ENCODE results near the gene CNTN6. TPM values are rescaled to one million over a fixed set of nuclear protein-coding genes. Genes with fewer than 3 reads are reported as not detected.
A peak's percentile ranks its signal among the peaks of the same experiment; 100 is the strongest.

The CNTN6 gene
- total and polyA plus RNA-seq, 2 donors (not counting 1 experiment from before 2014, with no cell fraction given), result not detected

GRCh38 chr3:1439395-1439794, 346.6 kb downstream of the CNTN6 start:
- DNase-seq (no peak), ATAC-seq (ENCODE audit: low read depth) (no peak)
- Histone ChIP-seq H3K4me2 (replicated peaks; ENCODE audit: low read depth, low read length, poor library complexity, severe bottlenecking) (no peak overlapping the region), H3K79me2 (ENCODE audit: control insufficient read depth, insufficient read depth, low read length) (no peaks in the 10 kb centered on the region), H3K4me3 (ENCODE audit: control extremely low read depth in 1 of 5, extremely low read depth in 1 of 5, insufficient read depth in 1 of 5, low read depth in 2 of 5, low read length in 4 of 5) (no peak overlapping the region), H3K4me1 (ENCODE audit: control insufficient read depth in 2 of 2, insufficient read depth in 2 of 2, low read length in 2 of 2) (peaks cover 0 to 6% of the 10 kb centered on the region in 2 donors), H3K27me3 (replicated peaks in 1 of 4; ENCODE audit: control extremely low read depth in 1 of 4, control insufficient read depth in 3 of 4, insufficient read depth in 4 of 4, low read length in 3 of 4) (no peaks in the 10 kb centered on the region), H2AFZ (ENCODE audit: insufficient read depth, low read depth, low read length, poor library complexity, severe bottlenecking) (no peak overlapping the region), H4K20me1 (ENCODE audit: control insufficient read depth, insufficient read depth, low read length, poor library complexity, severe bottlenecking) (no peaks in the 10 kb centered on the region), H3K36me3 (replicated peaks in 1 of 2; ENCODE audit: control extremely low read depth in 1 of 2, control insufficient read depth in 1 of 2, extremely low read depth in 1 of 2, insufficient read depth in 2 of 2, low read length in 1 of 2) (no peaks in the 10 kb centered on the region), H3K9ac (ENCODE audit: low read length) (no peak overlapping the region), H3K9me3 (ENCODE audit: control extremely low read depth in 1 of 3, control insufficient read depth in 2 of 3, insufficient read depth in 1 of 3, low read length in 2 of 3) (peaks cover 0 to 6% (median 0%) of the 10 kb centered on the region in 3 donors), H3K27ac (ENCODE audit: low read length in 2 of 2) (no peak overlapping the region)
- POLR2A ChIA-PET, result no interaction called here
- H3K27ac Mint-ChIP-seq, result no peak overlapping the region
- H3K4me1 Mint-ChIP-seq, result peaks cover 19% of the 10 kb centered on the region
- CTCF ChIA-PET, result no interaction called here
- TF ChIP-seq EZH2 (IDR thresholded peaks at IDR 0.05; ENCODE audit: borderline replicate concordance, insufficient read depth, low read depth, low read length, poor library complexity, severe bottlenecking) (no peak), CTCF (IDR thresholded peaks at IDR 0.05) (peak; percentile 16)
- H3K27me3 Mint-ChIP-seq, result no peaks in the 10 kb centered on the region
- no peaks in the 10 kb centered on the region for H3K9me3 Mint-ChIP-seq (ENCODE audit: insufficient read depth)
- 60% methylated on average over 1 of the region's 2 CpGs for WGBS (ENCODE audit: insufficient coverage)
- H3K4me3 Mint-ChIP-seq, result no peak overlapping the region
- intact Hi-C loops (cut with micrococcal nuclease), result no loop called here

- Mint-ChIP-seq H3K9me3 (ENCODE audit: insufficient read depth) (no peaks in the 10 kb centered on the region), H3K27ac (peak overlapping the region; percentile 12), H3K4me3 (no peak overlapping the region), H3K27me3 (no peaks in the 10 kb centered on the region), H3K4me1 (peaks cover 20% of the 10 kb centered on the region)
- no peaks in the 10 kb centered on the region for H3K36me3 ChIP-seq (replicated peaks in 1 of 2; ENCODE audit: control extremely low read depth in 1 of 2, control insufficient read depth in 1 of 2, extremely low read depth in 1 of 2, insufficient read depth in 2 of 2, low read length in 1 of 2)
- ChIA-PET CTCF (interaction anchor here (0.7 kb wide), 1 partner anchor 57 kb away, joined by 3 read pairs; no protein-coding TSS in a partner anchor), POLR2A (no interaction called here)
- no peak for TF ChIP-seq CTCF (IDR thresholded peaks at IDR 0.05)
- TF ChIP-seq EZH2 (IDR thresholded peaks at IDR 0.05; ENCODE audit: borderline replicate concordance, insufficient read depth, low read depth, low read length, poor library complexity, severe bottlenecking), result no peak
- H3K9me3 ChIP-seq (ENCODE audit: control extremely low read depth in 1 of 3, control insufficient read depth in 2 of 3, insufficient read depth in 1 of 3, low read length in 2 of 3), result peaks cover 0 to 6% (median 0%) of the 10 kb centered on the region in 3 donors
- peaks cover 0 to 6% of the 10 kb centered on the region in 2 donors for H3K4me1 ChIP-seq (ENCODE audit: control insufficient read depth in 2 of 2, insufficient read depth in 2 of 2, low read length in 2 of 2)
- WGBS (ENCODE audit: insufficient coverage), result 70% methylated on average over 3 of the region's 3 CpGs
- H3K27me3 ChIP-seq (replicated peaks in 1 of 4; ENCODE audit: control extremely low read depth in 1 of 4, control insufficient read depth in 3 of 4, insufficient read depth in 4 of 4, low read length in 3 of 4), result no peaks in the 10 kb centered on the region
- H3K79me2 ChIP-seq (ENCODE audit: control insufficient read depth, insufficient read depth, low read length), result no peaks in the 10 kb centered on the region
- DNase-seq (peak; percentile 3), ATAC-seq (ENCODE audit: low read depth) (peak; percentile 78)
- no peak overlapping the region for H3K4me3 ChIP-seq (ENCODE audit: control extremely low read depth in 1 of 5, extremely low read depth in 1 of 5, insufficient read depth in 1 of 5, low read depth in 2 of 5, low read length in 4 of 5)
- H3K27ac ChIP-seq (ENCODE audit: low read length in 2 of 2), result no peak overlapping the region
- no peak overlapping the region for H3K4me2 ChIP-seq (replicated peaks; ENCODE audit: low read depth, low read length, poor library complexity, severe bottlenecking)
- intact Hi-C loops (cut with micrococcal nuclease), result no loop called here
- no peaks in the 10 kb centered on the region for H4K20me1 ChIP-seq (ENCODE audit: control insufficient read depth, insufficient read depth, low read length, poor library complexity, severe bottlenecking)
- H3K9ac ChIP-seq (ENCODE audit: low read length), result no peak overlapping the region
- H2AFZ ChIP-seq (ENCODE audit: insufficient read depth, low read depth, low read length, poor library complexity, severe bottlenecking), result no peak overlapping the region
Observed at GRCh38 chr3:1442271-1442670, 349.4 kb downstream of the CNTN6 start.
